ENCODE results near the gene COQ2.

COQ2 gene

DNA sequence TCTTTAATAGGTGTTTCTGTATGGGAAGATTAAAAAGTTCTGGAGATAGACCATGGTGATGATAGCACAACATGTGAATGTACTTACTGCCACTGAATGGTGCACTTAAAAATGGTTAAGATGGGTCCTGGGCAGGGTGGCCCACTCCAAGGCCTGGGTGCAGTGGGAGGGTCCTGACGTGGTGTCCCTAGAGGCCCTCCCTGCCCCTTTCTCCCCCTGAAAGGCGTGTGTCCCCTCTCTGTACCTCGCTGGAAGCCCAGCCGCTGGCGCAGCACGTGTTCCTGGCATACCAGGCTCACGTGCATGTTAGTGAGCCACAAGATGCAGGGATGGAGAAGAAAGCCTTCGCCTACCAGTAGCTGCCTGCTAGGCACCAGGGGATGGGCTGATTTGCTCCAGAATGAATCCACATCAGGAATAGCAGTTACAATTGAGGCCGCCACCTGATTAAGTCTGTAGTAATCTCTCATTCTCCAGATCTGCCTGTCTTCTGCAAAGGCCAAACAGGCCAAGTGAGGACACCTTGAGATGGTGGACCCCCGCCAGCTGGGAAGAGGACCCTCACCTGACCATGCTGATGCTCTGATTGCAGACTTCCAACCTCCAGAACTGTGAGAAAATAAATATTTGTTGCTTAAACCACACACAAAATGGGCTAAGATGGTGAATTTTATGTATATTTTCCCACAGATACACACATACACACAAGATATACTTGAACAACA lies 67.5 kb downstream of the COQ2 start:
- DNase-seq (ENCODE audit: low spot score): no peak

- DNase-seq (ENCODE audit: low spot score): no peak
Measured at GRCh38 chr4:83214079-83214478, 70.5 kb downstream of the COQ2 start.
